Measurements from ENCODE around the gene SLC9A8. TPM values are rescaled to one million over a fixed set of nuclear protein-coding genes. Genes with fewer than 3 reads are reported as not detected.

Gene SLC9A8
- total and polyA plus RNA-seq, 2 of the 8 experiments (the other 6 are each of a cell fraction or from before 2014, with no cell fraction given) = 3.2 to 6.2 TPM

DNA sequence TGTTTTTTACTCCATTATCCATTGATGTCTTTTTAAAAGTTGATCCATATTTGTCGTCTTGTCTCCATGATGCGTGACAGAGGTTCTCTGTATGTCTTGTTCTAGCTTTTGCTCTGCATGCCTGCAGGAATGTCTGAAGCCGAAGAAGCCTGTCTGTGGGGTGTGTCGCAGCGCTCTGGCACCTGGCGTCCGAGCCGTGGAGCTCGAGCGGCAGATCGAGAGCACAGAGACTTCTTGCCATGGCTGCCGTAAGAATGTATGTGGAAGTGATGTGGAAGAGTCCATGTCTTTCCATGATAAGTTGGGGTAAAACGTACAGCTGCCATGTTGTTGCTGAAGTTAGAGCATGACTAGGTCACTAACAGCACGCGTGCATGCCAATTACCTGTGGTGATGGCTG is 128.8 kb downstream of the SLC9A8 start (continued):
- no peak for TF ChIP-seq CEBPB (IDR thresholded peaks at IDR 0.05; ENCODE audit: low read depth, low read length)
- TF ChIP-seq JUN (IDR thresholded peaks at IDR 0.05; ENCODE audit: low read depth, low read length) = no peak
- no peak for TF ChIP-seq TAF1 (IDR thresholded peaks at IDR 0.05; ENCODE audit: low read depth, low read length)

Small RNA genes within 50 kb of the gene (small RNA-seq; reads per million reads assigned to genes)
- gene RF00017 (ENCODE audit: insufficient read depth) = not detected
- gene RF00019 (ENCODE audit: insufficient read depth) = not detected
- gene RNU6-919P (ENCODE audit: insufficient read depth) = not detected

Other genes starting within 250 kb of the SLC9A8 start
- 35.5 and 40.2 TPM in 2 replicates for gene PTGIS, start 244.7 kb upstream of the SLC9A8 start, total RNA-seq (2021; fragmentation: NEBNext Ultra II Directional; extraction: Animal tissue kit (Norgen Biotek cat#: 25700))
- 29.9 and 44.0 TPM in 2 replicates for gene PTGIS, start 244.7 kb upstream of the SLC9A8 start, polyA plus RNA-seq (2011; rRNA removed)
- gene B4GALT5, start 99.0 kb upstream of the SLC9A8 start, total RNA-seq (2021; fragmentation: NEBNext Ultra II Directional; extraction: Animal tissue kit (Norgen Biotek cat#: 25700)) = 73.5 and 75.4 TPM in 2 replicates
- gene B4GALT5, start 99.0 kb upstream of the SLC9A8 start, polyA plus RNA-seq (2011; rRNA removed) = 39.1 and 46.5 TPM in 2 replicates
- gene SPATA2, start 102.7 kb downstream of the SLC9A8 start, total RNA-seq (2021; fragmentation: NEBNext Ultra II Directional; extraction: Animal tissue kit (Norgen Biotek cat#: 25700)) = 11.9 and 13.0 TPM in 2 replicates
- gene SPATA2, start 102.7 kb downstream of the SLC9A8 start, polyA plus RNA-seq (2011; rRNA removed) = 11.0 and 15.4 TPM in 2 replicates
- 81.7 and 82.0 TPM in 2 replicates for gene RNF114, start 123.6 kb downstream of the SLC9A8 start, total RNA-seq (2021; fragmentation: NEBNext Ultra II Directional; extraction: Animal tissue kit (Norgen Biotek cat#: 25700))
- 89.9 and 158 TPM in 2 replicates for gene RNF114, start 123.6 kb downstream of the SLC9A8 start, polyA plus RNA-seq (2011; rRNA removed)
- 6.5 and 7.7 TPM in 2 replicates for gene SNAI1, start 170.2 kb downstream of the SLC9A8 start, total RNA-seq (2021; fragmentation: NEBNext Ultra II Directional; extraction: Animal tissue kit (Norgen Biotek cat#: 25700))
- gene SNAI1, start 170.2 kb downstream of the SLC9A8 start, polyA plus RNA-seq (2011; rRNA removed) = 8.0 and 10.6 TPM in 2 replicates

Measured in H1 (cell line).